ENCODE measurements around the gene KRTAP5-10. TPM values are rescaled to one million over a fixed set of nuclear protein-coding genes. Genes with fewer than 3 reads are reported as not detected.
"Not testable (repeated sequence)": the region's sequence is repeated elsewhere in the genome, so short reads cannot be mapped to it uniquely, and the experiment has no call there.

Gene KRTAP5-10, protein sequence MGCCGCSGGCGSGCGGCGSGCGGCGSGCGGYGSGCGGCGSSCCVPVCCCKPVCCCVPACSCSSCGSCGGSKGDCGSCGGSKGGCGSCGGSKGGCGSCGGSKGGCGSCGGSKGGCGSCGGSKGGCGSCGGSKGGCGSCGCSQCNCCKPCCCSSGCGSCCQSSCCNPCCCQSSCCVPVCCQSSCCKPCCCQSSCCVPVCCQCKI
- not detected for total RNA-seq

DNA sequence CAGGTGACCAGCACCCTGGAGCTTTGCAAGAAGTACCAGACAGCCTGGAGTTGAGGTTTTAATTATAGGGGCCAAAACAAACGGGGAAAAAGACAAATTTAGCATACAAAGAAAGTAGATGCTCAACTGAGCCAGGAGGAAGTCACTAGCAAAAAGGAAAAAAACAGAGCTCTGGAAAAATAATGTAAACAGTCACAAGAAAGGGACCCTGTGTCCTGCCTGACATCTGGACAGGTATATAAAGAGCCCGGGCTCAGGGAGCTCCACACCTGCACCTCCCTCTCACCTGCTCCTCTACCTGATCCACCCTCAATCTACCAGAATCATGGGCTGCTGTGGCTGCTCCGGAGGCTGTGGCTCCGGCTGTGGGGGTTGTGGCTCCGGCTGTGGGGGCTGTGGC is at the start of gene KRTAP5-10:
TSS of gene KRTAP5-10 (plus strand) at position 301 of the 400 bp plus-strand sequence. CDS start at position 326, 25 bp downstream.
- intact Hi-C loops (cut with DNase I), result no loop called here

DNA sequence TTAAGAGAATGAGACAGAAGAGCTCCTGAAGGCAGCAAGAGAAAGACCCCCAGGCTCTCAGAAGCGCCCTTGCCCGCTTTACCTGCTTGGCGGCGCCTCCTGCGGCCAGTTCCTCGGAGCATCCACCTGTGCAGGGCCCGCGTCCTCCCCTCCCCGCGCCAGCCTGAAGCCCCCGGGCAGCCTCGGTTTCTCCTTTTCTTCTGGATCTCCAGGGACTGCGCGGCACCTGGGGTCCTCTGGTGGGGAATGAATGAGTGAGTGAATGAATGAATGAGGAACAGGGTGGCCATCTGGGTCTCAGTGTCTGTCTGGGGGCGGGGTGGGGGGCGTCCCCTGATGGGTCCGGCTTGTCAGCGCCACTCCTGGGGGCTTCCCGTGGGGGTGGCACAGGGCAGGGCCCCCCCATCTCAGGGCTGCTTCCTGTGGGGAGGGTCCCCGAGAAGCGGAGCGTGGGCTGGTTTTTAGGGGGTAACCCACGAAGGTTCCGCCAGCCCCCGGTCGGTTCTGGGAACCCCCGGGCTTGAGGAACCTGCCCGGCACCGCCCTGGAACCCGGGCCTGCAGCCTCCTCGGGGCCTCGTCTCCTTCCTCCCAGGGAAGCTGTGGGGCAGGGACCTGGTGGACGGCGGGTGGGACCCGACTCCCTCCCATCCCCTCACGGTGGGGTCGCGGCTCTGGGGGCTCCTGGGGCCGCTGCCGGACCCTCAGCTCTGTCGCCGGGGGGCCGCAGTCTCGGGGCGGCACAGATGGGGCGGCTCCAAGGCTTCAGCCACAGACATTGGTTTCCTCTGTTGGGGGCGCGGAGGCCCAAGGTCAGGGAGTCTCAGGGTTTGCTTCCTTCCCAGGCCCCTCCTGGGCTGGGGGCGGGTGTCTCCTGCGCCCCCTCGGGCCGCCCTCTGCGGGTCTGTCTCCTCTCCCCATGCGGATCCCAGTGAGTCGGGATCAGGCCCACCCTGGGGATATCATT is 46.6 kb upstream of the KRTAP5-10 start:
- H3K27ac ChIP-seq, result no peak overlapping the region
- TF ChIP-seq, protein P1, sequence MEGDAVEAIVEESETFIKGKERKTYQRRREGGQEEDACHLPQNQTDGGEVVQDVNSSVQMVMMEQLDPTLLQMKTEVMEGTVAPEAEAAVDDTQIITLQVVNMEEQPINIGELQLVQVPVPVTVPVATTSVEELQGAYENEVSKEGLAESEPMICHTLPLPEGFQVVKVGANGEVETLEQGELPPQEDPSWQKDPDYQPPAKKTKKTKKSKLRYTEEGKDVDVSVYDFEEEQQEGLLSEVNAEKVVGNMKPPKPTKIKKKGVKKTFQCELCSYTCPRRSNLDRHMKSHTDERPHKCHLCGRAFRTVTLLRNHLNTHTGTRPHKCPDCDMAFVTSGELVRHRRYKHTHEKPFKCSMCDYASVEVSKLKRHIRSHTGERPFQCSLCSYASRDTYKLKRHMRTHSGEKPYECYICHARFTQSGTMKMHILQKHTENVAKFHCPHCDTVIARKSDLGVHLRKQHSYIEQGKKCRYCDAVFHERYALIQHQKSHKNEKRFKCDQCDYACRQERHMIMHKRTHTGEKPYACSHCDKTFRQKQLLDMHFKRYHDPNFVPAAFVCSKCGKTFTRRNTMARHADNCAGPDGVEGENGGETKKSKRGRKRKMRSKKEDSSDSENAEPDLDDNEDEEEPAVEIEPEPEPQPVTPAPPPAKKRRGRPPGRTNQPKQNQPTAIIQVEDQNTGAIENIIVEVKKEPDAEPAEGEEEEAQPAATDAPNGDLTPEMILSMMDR (IDR thresholded peaks at IDR 0.05), result no peak
- TF ChIP-seq POLR2AphosphoS5 (IDR thresholded peaks at IDR 0.05) (no peak), POLR2A (IDR thresholded peaks at IDR 0.05) (no peak)
- no peak for DNase-seq (ENCODE audit: low spot score)
- H3K9me3 ChIP-seq, result no peaks in the 10 kb centered on the region
- H3K36me3 ChIP-seq, result no peaks in the 10 kb centered on the region
- intact Hi-C loops (cut with DNase I), result no loop called here
- H3K27me3 ChIP-seq (replicated peaks; ENCODE audit: insufficient read depth), result no peaks in the 10 kb centered on the region
- H3K4me3 ChIP-seq, result no peak overlapping the region
- H3K4me1 ChIP-seq (replicated peaks), result no peaks in the 10 kb centered on the region
- WGBS, result 94% methylated on average over 33 of the region's 55 CpGs

More for the DNA sequence above, at the start of gene KRTAP5-10:
- DNase-seq (ENCODE audit: low spot score), result no peak
- no peaks in the 10 kb centered on the region for H3K9me3 ChIP-seq
- no peaks in the 10 kb centered on the region for H3K27me3 ChIP-seq (replicated peaks; ENCODE audit: insufficient read depth)
- H3K4me3 ChIP-seq, result no peak within 1 kb of the TSS
- whole genome bisulfite sequencing, result 36% methylated on average over 5 of the region's 5 CpGs
- H3K36me3 ChIP-seq, result no peaks in the 10 kb centered on the region
- H3K27ac ChIP-seq, result no peak within 1 kb of the TSS
- TF ChIP-seq POLR2AphosphoS5 (IDR thresholded peaks at IDR 0.05), result no peak
- no peaks in the 10 kb centered on the region for H3K4me1 ChIP-seq (replicated peaks)

DNA sequence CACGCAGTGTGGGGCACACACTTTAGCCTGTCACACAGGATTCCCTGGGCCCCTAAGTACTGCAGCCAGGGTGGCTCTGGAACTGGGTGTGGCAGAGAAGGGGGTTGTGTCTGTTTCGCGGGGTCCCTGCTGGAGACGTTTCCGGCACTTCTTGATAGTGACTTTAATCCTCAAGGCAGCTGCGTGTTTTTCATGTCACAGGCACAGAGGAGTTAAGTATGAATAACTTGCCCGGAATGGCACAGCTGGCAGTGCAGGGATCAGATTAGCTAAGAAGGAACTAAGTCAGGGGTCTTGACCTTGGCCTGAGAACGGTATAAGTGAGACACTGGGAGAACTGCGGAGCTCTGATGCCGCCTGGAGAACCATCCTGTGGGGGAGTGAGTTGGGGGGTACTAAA is 45.8 kb upstream of the KRTAP5-10 start:
- Histone ChIP-seq H3K27me3 (replicated peaks; ENCODE audit: insufficient read depth) (no peaks in the 10 kb centered on the region), H3K27ac (no peak overlapping the region), H3K9me3 (no peaks in the 10 kb centered on the region), H3K4me1 (replicated peaks) (no peaks in the 10 kb centered on the region), H3K36me3 (no peaks in the 10 kb centered on the region), H3K4me3 (no peak overlapping the region)
- 75% methylated on average over 10 of the region's 10 CpGs for WGBS
- intact Hi-C loops (cut with DNase I), result no loop called here
- no peak for DNase-seq (ENCODE audit: low spot score)
- TF ChIP-seq POLR2A (IDR thresholded peaks at IDR 0.05) (no peak), POLR2AphosphoS5 (IDR thresholded peaks at IDR 0.05) (no peak)
- TF ChIP-seq, protein P1 (IDR thresholded peaks at IDR 0.05), result no peak

DNA sequence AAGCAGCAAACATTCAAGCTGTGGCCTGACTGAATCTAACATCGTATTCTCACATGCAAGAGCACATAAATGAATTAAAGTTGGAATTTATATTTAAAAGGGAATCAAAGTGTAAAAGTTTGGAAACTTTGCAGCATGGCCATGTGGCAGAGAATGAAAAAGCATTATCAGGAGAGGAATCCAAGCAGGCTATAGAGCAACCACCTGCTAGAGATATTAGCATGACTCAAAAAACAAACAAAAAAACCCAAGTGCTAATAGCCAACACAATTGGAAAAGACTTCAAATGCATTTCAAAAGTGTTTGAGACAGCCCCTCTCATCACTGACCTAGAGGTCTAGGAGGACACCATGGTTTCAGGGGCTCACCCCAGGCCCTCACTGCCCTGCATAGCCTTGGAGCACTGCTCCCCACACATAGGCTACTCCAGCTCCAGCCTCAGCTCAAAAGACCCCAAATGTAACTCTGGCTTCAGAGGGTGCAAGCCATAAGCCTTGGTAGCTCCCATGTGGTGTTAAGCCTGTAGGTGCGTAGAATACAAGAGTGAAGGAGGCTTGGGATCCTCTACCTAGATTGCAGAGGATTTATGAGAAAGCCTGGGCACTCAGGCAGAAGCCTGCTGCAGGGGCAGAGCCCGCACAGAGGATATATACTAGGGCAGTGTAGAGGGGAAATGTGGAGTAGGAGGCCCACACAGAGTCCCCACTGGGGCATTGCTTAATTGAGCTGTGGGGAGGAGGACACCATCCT is 40.0 kb upstream of the KRTAP5-10 start:
- Histone ChIP-seq H3K9me3 (no peaks in the 10 kb centered on the region), H3K27ac (no peak overlapping the region), H3K4me1 (replicated peaks) (no peaks in the 10 kb centered on the region), H3K36me3 (no peaks in the 10 kb centered on the region), H3K4me3 (no peak overlapping the region), H3K27me3 (replicated peaks; ENCODE audit: insufficient read depth) (no peaks in the 10 kb centered on the region)
- intact Hi-C loops (cut with DNase I), result no loop called here
- no peak for DNase-seq (ENCODE audit: low spot score)
- TF ChIP-seq POLR2A (IDR thresholded peaks at IDR 0.05) (no peak), POLR2AphosphoS5 (IDR thresholded peaks at IDR 0.05) (no peak)
- TF ChIP-seq, protein P1 (IDR thresholded peaks at IDR 0.05), result no peak
- 59% methylated on average over 3 of the region's 3 CpGs for WGBS

DNA sequence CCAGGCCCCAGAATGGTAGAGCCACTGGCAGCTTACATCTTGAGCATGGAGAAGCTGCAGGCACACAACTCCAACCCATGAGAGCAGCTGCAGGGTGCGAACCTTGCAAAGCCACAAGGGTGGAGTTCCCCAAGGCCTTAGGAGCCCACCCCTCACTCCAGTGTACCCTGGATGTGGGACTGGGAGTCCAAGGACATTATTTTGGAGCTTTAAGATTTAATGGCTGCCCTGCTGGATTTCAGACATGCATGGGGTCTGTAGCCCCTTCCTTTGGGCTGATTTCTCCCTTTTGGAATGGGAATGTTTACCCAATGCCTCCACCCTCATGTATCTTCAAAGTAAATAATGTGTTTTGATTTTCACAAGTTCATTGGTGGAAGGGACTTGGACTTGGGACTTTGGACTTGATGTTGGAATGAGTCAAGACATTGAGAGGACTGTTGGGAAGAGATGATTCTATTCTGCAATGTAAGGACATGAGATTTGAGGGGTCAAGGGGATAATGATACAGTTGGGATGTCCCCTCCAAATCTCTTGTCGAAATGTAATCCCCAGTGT is 39.3 kb upstream of the KRTAP5-10 start:
- H3K36me3 ChIP-seq, result no peaks in the 10 kb centered on the region
- H3K27me3 ChIP-seq (replicated peaks; ENCODE audit: insufficient read depth), result no peaks in the 10 kb centered on the region
- H3K4me1 ChIP-seq (replicated peaks), result no peaks in the 10 kb centered on the region
- intact Hi-C loops (cut with DNase I), result no loop called here
- H3K4me3 ChIP-seq, result no peak overlapping the region
- no peak overlapping the region for H3K27ac ChIP-seq
- 93% methylated on average over 2 of the region's 2 CpGs for WGBS
- H3K9me3 ChIP-seq, result no peaks in the 10 kb centered on the region
- no peak for DNase-seq (ENCODE audit: low spot score)
- TF ChIP-seq POLR2A (IDR thresholded peaks at IDR 0.05), result no peak
- no peak for TF ChIP-seq POLR2AphosphoS5 (IDR thresholded peaks at IDR 0.05)
- TF ChIP-seq, protein P1 (IDR thresholded peaks at IDR 0.05), result no peak

DNA sequence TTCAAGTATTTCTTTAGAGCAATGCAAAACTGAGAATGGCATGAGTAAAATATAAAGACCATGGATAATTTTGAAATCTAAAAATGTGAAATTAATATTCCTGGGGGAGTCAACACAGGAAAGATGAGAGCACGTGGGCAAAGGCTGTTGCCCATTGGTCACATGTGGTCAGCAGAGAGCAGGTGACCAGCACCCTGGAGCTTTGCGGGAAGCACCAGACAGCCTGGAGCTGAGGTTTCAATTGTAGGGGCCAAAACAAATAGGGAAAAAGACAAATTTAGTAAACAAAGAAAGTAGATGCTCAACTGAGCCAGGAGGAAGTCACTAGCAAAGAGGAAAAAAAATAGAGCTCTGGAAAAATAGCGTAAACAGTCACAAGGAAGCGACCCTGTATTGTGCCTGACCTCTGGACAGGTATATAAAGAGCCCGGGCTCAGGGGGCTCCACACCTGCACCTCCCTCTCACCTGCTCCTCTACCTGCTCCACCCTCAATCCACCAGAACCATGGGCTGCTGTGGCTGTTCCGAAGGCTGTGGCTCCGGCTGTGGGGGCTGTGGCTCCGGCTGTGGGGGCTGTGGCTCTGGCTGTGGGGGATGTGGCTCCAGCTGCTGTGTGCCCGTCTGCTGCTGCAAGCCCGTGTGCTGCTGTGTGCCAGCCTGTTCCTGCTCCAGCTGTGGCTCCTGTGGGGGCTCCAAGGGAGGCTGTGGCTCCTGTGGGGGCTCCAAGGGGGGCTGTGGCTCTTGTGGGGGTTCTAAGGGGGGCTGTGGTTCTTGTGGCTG is 38.4 kb upstream of the KRTAP5-10 start, which contains the start of gene KRTAP5-7:
TSS of gene KRTAP5-7 (plus strand) at position 472 of the 780 bp plus-strand sequence. CDS start at position 506, 34 bp downstream.
- H3K4me1 ChIP-seq (replicated peaks); H3K36me3 ChIP-seq; H3K27me3 ChIP-seq (replicated peaks; ENCODE audit: insufficient read depth); H3K4me3 ChIP-seq; intact Hi-C loops (cut with DNase I); DNase-seq (ENCODE audit: low spot score); H3K27ac ChIP-seq; H3K9me3 ChIP-seq: not testable (repeated sequence)
- WGBS, result 44% methylated on average over 8 of the region's 10 CpGs

Measured in prostate gland (tissue), 2 donors.